Loucy (cell line): ENCODE results near the gene SPDL1.

ENCODE experiments used
- H2AFZ ChIP-seq: fragments of 200-600 bp; sonication (generic); 2 replicates; pipeline ENCODE4 v1.6.0; 2016; ENCODE audit warnings: antibody characterized with exemption, mild to moderate bottlenecking, low read length, moderate library complexity
- H3F3A ChIP-seq: fragments of 200-600 bp; 2 replicates; pipeline ENCODE4 v1.6.0; 2016; ENCODE audit warnings: antibody characterized with exemption, low read depth, mild to moderate bottlenecking
- H3K27me3 ChIP-seq: fragments of 200-600 bp; sonication (generic); 2 replicates; pipeline ENCODE4 v1.6.1; 2014; ENCODE audit warnings: low read length, mild to moderate bottlenecking; ENCODE audit not compliant: insufficient read depth, poor library complexity, severe bottlenecking
- H3K36me3 ChIP-seq: fragments of 200-600 bp; sonication (generic); 2 replicates; pipeline ENCODE4 v1.6.1; 2016; ENCODE audit warnings: low read length; ENCODE audit not compliant: insufficient read depth
- H3K4me1 ChIP-seq: fragments of 200-600 bp; sonication (generic); 2 replicates; pipeline ENCODE4 v1.5.1; 2014; ENCODE audit warnings: low read length, mild to moderate bottlenecking; ENCODE audit not compliant: insufficient read depth, poor library complexity, severe bottlenecking
- H3K4me2 ChIP-seq: fragments of 200-600 bp; sonication (generic); 2 replicates; pipeline ENCODE4 v1.6.0; 2014; ENCODE audit warnings: antibody characterized with exemption, low read length, low read depth, mild to moderate bottlenecking; ENCODE audit not compliant: poor library complexity, severe bottlenecking
- H3K4me3 ChIP-seq: fragments of 200-600 bp; sonication (generic); 2 replicates; pipeline ENCODE4 v1.5.1; 2014; ENCODE audit warnings: low read length, mild to moderate bottlenecking, mixed read lengths; ENCODE audit not compliant: poor library complexity, severe bottlenecking
- H3K79me2 ChIP-seq: fragments of 200-600 bp; sonication (generic); 2 replicates; pipeline ENCODE4 v1.6.1; 2014; ENCODE audit warnings: low read length; ENCODE audit not compliant: insufficient read depth
- H3K9ac ChIP-seq: fragments of 200-600 bp; sonication (generic); 2 replicates; pipeline ENCODE4 v1.6.0; 2014; ENCODE audit warnings: mild to moderate bottlenecking, low read depth, low read length, moderate library complexity; ENCODE audit not compliant: poor library complexity, severe bottlenecking
- H3K9me2 ChIP-seq: fragments of 200-600 bp; sonication (generic); replicated peaks from 2 replicates; pipeline ENCODE4 v1.6.1; 2016; ENCODE audit warnings: low read depth, low read length, mixed read lengths
- H3K9me3 ChIP-seq: fragments of 200-600 bp; sonication (generic); 2 replicates; pipeline ENCODE4 v1.6.1; 2014; ENCODE audit warnings: mild to moderate bottlenecking, antibody characterized with exemption, low read length, low read depth; ENCODE audit not compliant: insufficient read depth
- H4K20me1 ChIP-seq: fragments of 200-600 bp; sonication (generic); 2 replicates; pipeline ENCODE4 v1.6.0; 2014; ENCODE audit warnings: antibody characterized with exemption, low read length, mild to moderate bottlenecking; ENCODE audit not compliant: insufficient read depth, poor library complexity, severe bottlenecking
- EZH2phosphoT487 ChIP-seq: fragments of 200-600 bp; IDR thresholded peaks from 2 replicates; pipeline ENCODE4 v1.6.1; 2018; ENCODE audit warnings: antibody characterized with exemption, mild to moderate bottlenecking, moderate library complexity, borderline replicate concordance
- TF ChIP-seq, protein P1 (sequence below): fragments of 200-600 bp; sonication (generic); conservative IDR thresholded peaks from 2 replicates; pipeline ENCODE4 v1.5.1; 2014; ENCODE audit warnings: mild to moderate bottlenecking, antibody characterized with exemption, low read length

Gene SPDL1

DNA sequence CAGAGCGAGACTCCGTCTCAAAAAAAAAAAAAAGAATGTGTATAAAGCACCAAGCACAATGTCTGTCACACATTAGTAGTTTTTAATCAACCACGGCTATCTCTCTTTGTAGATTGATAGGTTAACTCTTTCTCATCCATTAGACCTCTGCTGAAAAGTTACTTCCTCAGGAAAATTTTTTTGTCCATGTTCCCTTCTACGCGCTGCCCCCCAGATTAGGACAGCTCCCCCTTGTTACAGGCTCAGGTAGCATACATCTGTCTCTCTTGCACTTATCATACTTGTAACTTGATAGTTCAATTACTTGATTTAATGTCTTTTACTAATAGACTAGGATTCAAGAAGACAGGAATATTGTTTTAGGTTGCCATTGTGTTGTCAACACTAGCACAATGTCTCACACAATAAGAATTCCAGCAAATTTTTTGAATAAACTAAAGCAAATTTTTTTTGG, 1.5 kb downstream of the SPDL1 start:
- Histone ChIP-seq H3K9me2 (no peaks in the 10 kb centered on the region), H3K9ac (peak overlapping the region; percentile 97), H3K27me3 (no peaks in the 10 kb centered on the region), H3K4me1 (peaks cover 12% of the 10 kb centered on the region), H3F3A (no peaks in the 10 kb centered on the region), H3K79me2 (peaks cover 37% of the 10 kb centered on the region), H3K4me3 (peak overlapping the region; percentile 89), H3K4me2 (peak overlapping the region; percentile 90), H4K20me1 (no peaks in the 10 kb centered on the region), H3K9me3 (no peaks in the 10 kb centered on the region), H3K36me3 (peaks cover 6% of the 10 kb centered on the region; the same call in 1 of the 2 replicates), H2AFZ (no peak overlapping the region)
- TF ChIP-seq, protein P1, sequence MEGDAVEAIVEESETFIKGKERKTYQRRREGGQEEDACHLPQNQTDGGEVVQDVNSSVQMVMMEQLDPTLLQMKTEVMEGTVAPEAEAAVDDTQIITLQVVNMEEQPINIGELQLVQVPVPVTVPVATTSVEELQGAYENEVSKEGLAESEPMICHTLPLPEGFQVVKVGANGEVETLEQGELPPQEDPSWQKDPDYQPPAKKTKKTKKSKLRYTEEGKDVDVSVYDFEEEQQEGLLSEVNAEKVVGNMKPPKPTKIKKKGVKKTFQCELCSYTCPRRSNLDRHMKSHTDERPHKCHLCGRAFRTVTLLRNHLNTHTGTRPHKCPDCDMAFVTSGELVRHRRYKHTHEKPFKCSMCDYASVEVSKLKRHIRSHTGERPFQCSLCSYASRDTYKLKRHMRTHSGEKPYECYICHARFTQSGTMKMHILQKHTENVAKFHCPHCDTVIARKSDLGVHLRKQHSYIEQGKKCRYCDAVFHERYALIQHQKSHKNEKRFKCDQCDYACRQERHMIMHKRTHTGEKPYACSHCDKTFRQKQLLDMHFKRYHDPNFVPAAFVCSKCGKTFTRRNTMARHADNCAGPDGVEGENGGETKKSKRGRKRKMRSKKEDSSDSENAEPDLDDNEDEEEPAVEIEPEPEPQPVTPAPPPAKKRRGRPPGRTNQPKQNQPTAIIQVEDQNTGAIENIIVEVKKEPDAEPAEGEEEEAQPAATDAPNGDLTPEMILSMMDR: no peak
- no peak for TF ChIP-seq EZH2phosphoT487

DNA sequence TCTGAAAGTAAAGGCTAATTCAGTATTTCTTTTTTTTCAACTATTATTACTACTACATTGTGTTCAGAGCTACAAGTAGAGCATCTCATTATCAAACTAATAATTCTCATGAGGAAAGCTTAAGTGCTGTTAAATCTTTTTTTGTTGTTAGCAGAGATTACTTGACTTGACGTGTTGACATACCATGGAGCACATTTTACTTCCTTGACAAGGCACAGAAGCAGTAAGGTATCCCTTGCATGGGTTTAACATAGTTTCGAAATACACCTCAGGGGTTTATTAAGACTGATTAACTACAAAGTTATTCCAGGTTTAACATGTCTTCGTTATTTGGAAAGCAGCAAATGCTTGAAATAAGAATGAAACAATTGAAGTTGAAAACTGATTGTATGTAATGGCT, 7.0 kb downstream of the SPDL1 start:
- no peak overlapping the region for H3K9ac ChIP-seq
- no peaks in the 10 kb centered on the region for H3K9me2 ChIP-seq
- no peaks in the 10 kb centered on the region for H3K9me3 ChIP-seq
- H3F3A ChIP-seq: no peaks in the 10 kb centered on the region
- no peaks in the 10 kb centered on the region for H4K20me1 ChIP-seq
- peaks cover 45% of the 10 kb centered on the region; the same call in 1 of the 2 replicates for H3K36me3 ChIP-seq
- no peak overlapping the region for H2AFZ ChIP-seq
- no peak overlapping the region for H3K4me3 ChIP-seq
- H3K27me3 ChIP-seq: no peaks in the 10 kb centered on the region
- peaks cover 11% of the 10 kb centered on the region for H3K4me1 ChIP-seq
- no peak overlapping the region for H3K4me2 ChIP-seq
- TF ChIP-seq EZH2phosphoT487: no peak
- TF ChIP-seq, protein P1: no peak
- H3K79me2 ChIP-seq: peaks cover 17% of the 10 kb centered on the region; the same call in 1 of the 2 replicates

DNA sequence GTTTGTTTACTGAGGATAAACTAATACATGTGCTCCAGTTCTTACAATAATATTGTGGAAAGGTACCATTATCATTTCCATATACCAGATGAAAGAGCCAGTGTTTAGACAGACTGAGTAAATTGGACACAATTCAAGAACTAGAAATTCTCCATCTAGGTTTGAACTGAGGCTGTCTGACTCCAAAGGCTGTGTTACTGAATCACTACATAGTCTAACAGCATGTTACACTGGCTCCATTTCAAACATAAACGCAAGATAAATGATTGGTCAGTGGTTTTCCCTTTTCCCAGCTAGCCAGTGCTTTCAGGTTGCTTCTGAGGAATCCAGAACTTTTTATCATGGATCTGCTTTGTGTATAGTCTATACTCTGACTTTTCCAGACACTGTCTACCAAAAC, 8.1 kb downstream of the SPDL1 start:
- peaks cover 51% of the 10 kb centered on the region; the same call in 1 of the 2 replicates for H3K36me3 ChIP-seq
- H3K4me2 ChIP-seq: no peak overlapping the region
- no peaks in the 10 kb centered on the region for H4K20me1 ChIP-seq
- no peak overlapping the region for H3K4me3 ChIP-seq
- H3K9me2 ChIP-seq: no peaks in the 10 kb centered on the region
- H3F3A ChIP-seq: no peaks in the 10 kb centered on the region
- H3K27me3 ChIP-seq: no peaks in the 10 kb centered on the region
- no peak overlapping the region for H3K9ac ChIP-seq
- H3K79me2 ChIP-seq: peaks cover 6% of the 10 kb centered on the region; the same call in 1 of the 2 replicates
- no peak for TF ChIP-seq EZH2phosphoT487
- TF ChIP-seq, protein P1: no peak
- no peaks in the 10 kb centered on the region for H3K9me3 ChIP-seq
- peaks cover under 1% of the 10 kb centered on the region for H3K4me1 ChIP-seq
- no peak overlapping the region for H2AFZ ChIP-seq
